WTC11 (cell line): ENCODE data around the gene MUC6. TPM values are rescaled to one million over a fixed set of nuclear protein-coding genes. Genes with fewer than 3 reads are reported as not detected.

ENCODE experiments used
- ATAC-seq: fragments of 200-7000 bp; cut with Tn5 transposase; 2 replicates; pipeline ENCODE4 v1.10.0; 2021; ENCODE audit warnings: mild to moderate bottlenecking, moderate library complexity
- CTCF ChIA-PET: fragments of 300-600 bp; sonication (Branson Sonifier 250); formaldehyde crosslinking; loops from one replicate; lab custom pipeline; 2021; ENCODE audit warnings: antibody characterized with exemption; lab: Charles Lee
- POLR2A ChIA-PET: fragments of 350-600 bp; sonication (Branson Sonifier 250); formaldehyde crosslinking; loops from one replicate; lab custom pipeline; 2021; ENCODE audit warnings: antibody characterized with exemption; lab: Charles Lee
- DNase-seq: peaks from one replicate; pipeline ENCODE4 v3.0.0; 2021; ENCODE audit warnings: low spot score
- H3K27ac Mint-ChIP-seq: 2 replicates; pipeline ENCODE4 v1.8.0; 2021; ENCODE audit warnings: mixed read lengths
- H3K27me3 Mint-ChIP-seq: 2 replicates; pipeline ENCODE4 v1.8.0; 2021; ENCODE audit warnings: low read depth, mild to moderate bottlenecking, moderate library complexity, mixed read lengths
- H3K36me3 Mint-ChIP-seq: 2 replicates; pipeline ENCODE4 v1.8.0; 2021; ENCODE audit warnings: mixed read lengths
- H3K4me1 Mint-ChIP-seq: 2 replicates; pipeline ENCODE4 v1.8.0; 2022; ENCODE audit warnings: mixed read lengths
- H3K4me3 Mint-ChIP-seq: 2 replicates; pipeline ENCODE4 v1.8.0; 2021; ENCODE audit warnings: mild to moderate bottlenecking, moderate library complexity, mixed read lengths
- H3K9me3 Mint-ChIP-seq: 2 replicates; pipeline ENCODE4 v1.8.0; 2021; ENCODE audit warnings: mixed read lengths
- CBFB ChIP-seq: sonication (generic); formaldehyde crosslinking; IDR thresholded peaks from 2 replicates; pipeline ENCODE4 v1.8.1; 2022; ENCODE audit warnings: mild to moderate bottlenecking, low read depth, missing genetic modification reagents
- CDX4 ChIP-seq: fragments of 250-450 bp; sonication (Bioruptor Pico); IDR thresholded peaks from 2 replicates; pipeline ENCODE4 v1.9.0; 2021; ENCODE audit warnings: moderate library complexity, mild to moderate bottlenecking, inconsistent platforms, borderline replicate concordance
- CTCF ChIP-seq: fragments of 200-600 bp; IDR thresholded peaks from 2 replicates; pipeline ENCODE4 v1.8.0; 2022; ENCODE audit warnings: antibody characterized with exemption
- E2F4 ChIP-seq: sonication (generic); formaldehyde crosslinking; IDR thresholded peaks from 2 replicates; pipeline ENCODE4 v1.8.1; 2022; ENCODE audit warnings: low read depth, mild to moderate bottlenecking, moderate library complexity, missing genetic modification reagents, borderline replicate concordance
- FOXP4 ChIP-seq: sonication (generic); formaldehyde crosslinking; IDR thresholded peaks from 2 replicates; pipeline ENCODE4 v1.8.0; 2022; ENCODE audit warnings: mild to moderate bottlenecking, missing genetic modification reagents
- GTF2I ChIP-seq: fragments of 250-450 bp; sonication (Bioruptor Pico); conservative IDR thresholded peaks from 2 replicates; pipeline ENCODE4 v1.4.0; 2021; ENCODE audit warnings: mild to moderate bottlenecking
- HMGXB4 ChIP-seq: sonication (generic); formaldehyde crosslinking; IDR thresholded peaks from 2 replicates; pipeline ENCODE4 v1.8.1; 2023; ENCODE audit warnings: mild to moderate bottlenecking, moderate library complexity, missing genetic modification reagents
- JAZF1 ChIP-seq: fragments of 250-450 bp; sonication (Bioruptor Pico); IDR thresholded peaks from 2 replicates; pipeline ENCODE4 v1.9.0; 2021; ENCODE audit warnings: moderate library complexity, mild to moderate bottlenecking, inconsistent platforms
- SMAD4 ChIP-seq: sonication (generic); formaldehyde crosslinking; IDR thresholded peaks from 2 replicates; pipeline ENCODE4 v1.8.0; 2022; ENCODE audit warnings: mild to moderate bottlenecking, missing genetic modification reagents
- STAT6 ChIP-seq: sonication (generic); formaldehyde crosslinking; conservative IDR thresholded peaks from 2 replicates; pipeline ENCODE4 v1.8.1; 2023; ENCODE audit warnings: mild to moderate bottlenecking, low read depth, missing genetic modification reagents, moderate library complexity
- ZNF121 ChIP-seq: sonication (generic); formaldehyde crosslinking; IDR thresholded peaks from 2 replicates; pipeline ENCODE4 v1.8.0; 2023; ENCODE audit warnings: missing genetic modification reagents
- ZNF416 ChIP-seq: fragments of 250-450 bp; sonication (Bioruptor Pico); IDR thresholded peaks from 2 replicates; pipeline ENCODE4 v1.9.0; 2021; ENCODE audit warnings: mild to moderate bottlenecking, inconsistent platforms
- ZNF532 ChIP-seq: fragments of 250-450 bp; sonication (Bioruptor Pico); IDR thresholded peaks from 2 replicates; pipeline ENCODE4 v1.9.0; 2021; ENCODE audit warnings: mild to moderate bottlenecking, borderline replicate concordance
- ZSCAN18 ChIP-seq: fragments of 250-450 bp; sonication (Bioruptor Pico); IDR thresholded peaks from 2 replicates; pipeline ENCODE4 v2.1.2; 2022; ENCODE audit warnings: mild to moderate bottlenecking, moderate library complexity
- total RNA-seq: library from RNA; stranded (reverse); gene quantifications from 3 replicates; pipeline ENCODE4 v1.2.3, GENCODE V29; 2021

The MUC6 gene
- total RNA-seq, 1 experiment from 2014 or later = 0.13 TPM

GRCh38 chr11:1037506-1038055, 1.1 kb upstream of the MUC6 start (continued):
- no peak for TF ChIP-seq HMGXB4 (CRISPR knock-in tag)
- TF ChIP-seq CTCF = no peak

GRCh38 chr11:1036931-1037330, 413 bp upstream of the MUC6 start:
- Mint-ChIP-seq H3K9me3 (peaks cover 6% of the 10 kb centered on the region), H3K4me3 (no peak overlapping the region), H3K27ac (no peak overlapping the region), H3K27me3 (no peaks in the 10 kb centered on the region), H3K4me1 (no peaks in the 10 kb centered on the region), H3K36me3 (no peaks in the 10 kb centered on the region)
- DNase-seq (no peak), ATAC-seq (no peak)
- TF ChIP-seq ZNF121 (no peak), ZNF532 (no peak), ZSCAN18 (CRISPR knock-in tag) (no peak), STAT6 (CRISPR knock-in tag) (no peak), FOXP4 (CRISPR knock-in tag) (no peak), ZNF416 (CRISPR knock-in tag) (no peak), GTF2I (no peak), CBFB (CRISPR knock-in tag) (no peak), JAZF1 (CRISPR knock-in tag) (no peak), CDX4 (no peak), E2F4 (no peak), SMAD4 (no peak)
- ChIA-PET POLR2A (no interaction called here), CTCF (interaction anchor here (1.4 kb wide), 2 partner anchors 14 to 188 kb away, joined by 4 read pairs; no protein-coding TSS in a partner anchor)
